NCI-H1092 treated with DMSO at 0.1 percent for 48 hours (cell line): ENCODE results near the gene MXI1.
A peak's percentile ranks its signal among the peaks of the same experiment; 100 is the strongest.

Experiments used
- DNase-seq: peaks from one replicate; lab custom pipeline; 2025; lab: John Stamatoyannopoulos, UW

Gene MXI1

DNA sequence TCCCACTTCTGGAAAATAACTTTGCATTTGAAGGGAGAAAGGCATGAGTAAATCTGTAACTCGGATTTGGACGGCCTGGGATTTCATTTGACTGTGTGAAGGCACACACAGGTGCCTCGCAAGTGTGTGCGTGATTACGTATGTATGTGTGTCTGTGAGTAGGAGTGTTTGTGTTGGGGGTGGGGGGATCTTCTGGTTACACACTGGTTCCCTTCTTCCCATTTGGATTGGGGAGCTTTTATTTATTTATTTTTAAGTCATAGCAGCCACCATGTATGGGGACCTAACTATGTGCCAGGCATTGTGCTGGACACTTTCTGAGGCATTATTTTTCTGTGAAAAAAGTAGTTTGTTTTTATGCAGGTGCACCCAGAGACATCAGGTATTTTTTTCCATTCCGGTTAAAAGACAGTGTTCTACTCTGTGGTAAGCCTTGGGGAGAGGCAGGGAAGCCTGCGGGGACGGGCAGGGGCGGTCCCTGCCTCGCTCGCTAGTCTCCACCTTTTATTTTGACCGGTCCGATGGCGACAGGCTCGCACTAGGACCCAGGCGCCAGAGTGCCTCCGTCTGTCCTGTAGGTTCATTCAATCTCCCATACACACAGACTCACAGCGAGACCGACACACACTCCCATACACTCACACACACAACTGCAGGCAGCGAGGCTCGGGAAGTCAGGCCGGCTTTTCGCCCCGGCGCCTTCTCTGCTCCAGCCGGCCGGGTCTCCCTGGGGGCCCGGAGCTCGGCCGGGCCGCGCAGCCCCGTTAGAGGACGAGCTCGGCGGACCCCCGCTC lies at the start of gene MXI1:
MXI1 (plus strand) TSS at position 595 of the 794 bp plus-strand sequence. CDS start 204 bp downstream, outside the sequence.
- DNase-seq = peak; percentile 3

DNA sequence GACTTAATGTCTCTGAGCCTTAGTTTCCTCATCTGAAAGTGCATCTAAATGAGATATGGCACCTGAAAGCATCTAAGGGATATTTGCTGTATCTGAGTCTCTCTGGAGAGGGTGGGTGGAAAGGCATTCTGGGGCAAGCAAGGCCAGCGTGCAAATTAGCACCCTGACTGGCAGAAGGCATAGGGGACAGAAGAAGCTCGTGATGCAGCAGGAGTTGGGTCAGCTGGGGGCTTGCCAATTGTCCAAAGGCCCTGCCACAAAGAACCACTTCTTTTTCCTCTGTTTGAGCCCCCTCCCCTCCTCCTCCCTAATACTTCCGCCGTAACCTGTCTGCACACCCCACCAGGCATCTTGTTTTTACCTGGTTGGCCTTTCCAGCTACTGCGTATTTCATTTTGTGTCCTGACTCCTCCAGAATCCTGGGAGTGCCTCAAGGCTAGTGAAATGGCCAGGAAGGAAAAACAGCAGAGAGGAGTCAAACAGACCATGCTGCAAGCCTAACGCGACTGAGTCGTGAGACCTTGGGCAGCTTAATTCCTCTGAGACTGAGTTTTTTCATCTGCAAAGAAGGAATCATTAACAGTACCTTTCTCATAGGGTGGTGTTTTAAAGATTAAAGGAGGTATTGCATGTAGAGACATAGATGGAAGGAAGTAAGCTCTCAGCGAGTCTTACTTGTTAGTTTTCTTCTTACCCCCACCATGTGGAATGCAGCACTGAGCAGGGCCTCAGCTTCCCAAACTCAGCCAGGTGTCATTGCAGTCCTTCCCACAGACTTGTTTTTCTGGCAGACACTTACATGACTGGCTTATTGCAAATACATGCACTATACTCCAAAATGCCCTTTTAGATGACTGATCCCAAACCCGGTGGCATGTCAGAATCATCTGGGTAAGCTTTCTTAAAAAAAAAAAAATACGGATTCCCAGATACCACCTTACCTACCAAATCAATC lies 49.1 kb upstream of the MXI1 start:
- no peak for DNase-seq

DNA sequence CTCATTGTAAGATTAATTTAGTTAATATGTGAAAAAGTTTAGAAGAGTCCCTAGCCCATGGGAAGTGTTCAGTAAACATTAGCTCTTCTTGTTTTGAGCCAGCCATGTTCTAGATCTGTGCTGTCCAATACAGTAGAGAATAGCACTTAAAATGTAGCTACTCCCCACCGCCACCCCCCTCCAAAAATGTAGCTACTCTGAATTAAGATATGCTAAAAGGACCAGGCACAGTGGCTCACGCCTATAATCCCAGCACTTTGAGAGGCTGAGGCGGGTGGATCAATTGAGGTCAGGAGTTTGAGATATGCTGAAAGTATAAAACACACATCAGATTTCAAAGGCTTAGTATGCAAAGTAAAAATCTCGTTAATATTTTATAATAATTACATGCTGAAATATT lies 47.3 kb upstream of the MXI1 start:
- no peak for DNase-seq

DNA sequence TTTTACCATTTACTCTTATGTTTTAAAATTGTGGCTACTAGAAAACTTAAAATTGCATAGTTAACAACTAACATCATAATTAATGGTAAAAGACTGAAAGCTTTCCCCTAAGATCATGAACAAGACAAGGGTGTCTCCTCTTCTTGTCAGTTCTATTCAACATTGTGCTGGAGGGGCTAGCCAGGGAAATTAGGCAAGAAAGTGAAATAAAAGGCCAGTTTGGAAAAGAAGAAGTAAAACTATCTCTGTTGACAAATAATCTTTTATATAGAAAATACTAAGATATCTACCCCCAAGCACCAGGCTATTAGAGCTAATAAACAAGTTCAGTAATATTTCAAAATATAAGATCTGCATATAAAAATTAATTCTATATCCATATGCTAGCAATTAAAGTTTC lies 46.9 kb upstream of the MXI1 start:
- DNase-seq = no peak

DNA sequence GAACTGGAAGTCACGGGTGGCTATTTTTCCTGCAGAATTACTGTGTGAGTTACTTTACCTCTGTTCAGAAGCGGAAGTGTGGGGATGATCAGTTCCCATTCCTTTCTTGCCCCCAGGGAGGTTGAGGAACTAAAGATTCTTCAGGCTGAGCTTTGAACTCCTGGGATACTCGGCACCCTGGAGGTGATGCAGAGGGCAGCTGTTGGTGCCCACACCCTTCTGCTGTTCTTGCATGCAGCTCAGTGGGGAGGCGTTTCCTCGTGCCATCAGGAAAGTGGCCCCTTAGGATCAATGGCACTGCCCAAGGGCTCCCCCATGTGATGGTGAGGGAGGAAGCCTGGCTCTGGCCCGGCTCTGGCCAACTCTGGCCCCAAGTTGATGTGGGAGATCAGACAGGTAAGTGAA lies 44.7 kb upstream of the MXI1 start:
- DNase-seq = no peak

DNA sequence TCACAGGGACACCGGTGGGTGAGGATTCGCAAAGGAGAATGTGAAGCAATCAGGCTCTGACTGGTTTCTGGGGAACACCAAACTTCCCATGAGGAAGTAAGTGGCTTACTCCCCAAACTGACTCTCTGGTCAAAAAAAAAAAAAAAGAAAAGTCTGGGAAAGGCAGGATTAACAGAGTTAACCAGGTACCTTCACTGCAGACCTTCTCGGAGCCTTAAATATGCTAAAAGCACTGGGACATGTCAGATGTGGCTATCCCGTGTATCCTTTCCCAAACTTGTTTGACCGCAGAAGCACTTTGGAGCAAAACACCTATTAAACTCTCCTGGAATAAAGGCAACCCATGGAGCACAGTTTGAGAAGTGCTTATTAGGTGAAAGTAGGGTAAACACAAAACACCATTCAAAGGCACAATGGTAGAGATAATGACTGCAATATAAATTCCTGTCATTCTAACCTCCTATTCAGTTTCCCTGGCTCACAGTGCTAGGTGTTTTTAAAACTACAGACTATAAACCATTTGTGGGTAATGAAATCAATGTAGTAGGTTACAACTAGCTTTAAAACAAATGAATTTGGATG lies 44.1 kb upstream of the MXI1 start:
- DNase-seq = peak; percentile 3

DNA sequence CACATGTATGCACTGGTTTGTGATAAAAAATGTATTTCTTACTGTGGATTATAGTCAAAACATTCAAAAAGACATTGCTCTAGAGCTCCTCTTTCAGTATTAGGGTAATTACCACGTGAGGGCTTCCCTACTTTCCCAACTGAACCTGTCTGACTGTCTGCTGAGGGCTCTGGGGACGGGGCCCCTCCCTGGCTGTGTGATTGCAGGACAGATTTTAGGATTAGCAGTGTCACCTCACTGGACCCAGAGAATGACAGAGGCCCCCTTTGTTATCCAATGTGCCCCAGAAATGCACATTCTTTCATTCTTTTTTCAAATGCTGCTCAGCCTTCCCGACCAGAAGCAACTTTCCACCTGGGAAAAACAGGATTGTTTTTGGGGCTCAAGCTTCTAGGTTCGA lies 43.6 kb upstream of the MXI1 start:
- DNase-seq = no peak

DNA sequence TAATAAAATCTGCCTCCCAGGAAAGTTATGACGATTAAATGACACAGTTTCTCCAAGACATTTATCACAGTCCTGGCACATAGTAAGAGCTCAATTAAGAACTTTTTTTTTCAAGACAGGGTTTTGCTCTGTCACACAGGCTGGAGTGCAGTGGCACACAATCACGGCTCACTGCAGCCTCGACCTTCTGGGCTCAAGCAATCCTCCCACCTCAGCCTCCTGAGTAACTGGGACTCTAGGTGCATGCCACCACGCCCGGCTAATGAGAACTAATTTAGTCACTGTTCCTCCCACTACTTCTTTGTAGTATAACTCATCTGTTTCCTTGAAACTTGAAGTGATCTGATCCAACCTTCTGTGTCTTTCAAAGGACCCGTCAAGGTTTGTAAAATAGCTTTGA lies 42.2 kb upstream of the MXI1 start:
- DNase-seq = no peak

DNA sequence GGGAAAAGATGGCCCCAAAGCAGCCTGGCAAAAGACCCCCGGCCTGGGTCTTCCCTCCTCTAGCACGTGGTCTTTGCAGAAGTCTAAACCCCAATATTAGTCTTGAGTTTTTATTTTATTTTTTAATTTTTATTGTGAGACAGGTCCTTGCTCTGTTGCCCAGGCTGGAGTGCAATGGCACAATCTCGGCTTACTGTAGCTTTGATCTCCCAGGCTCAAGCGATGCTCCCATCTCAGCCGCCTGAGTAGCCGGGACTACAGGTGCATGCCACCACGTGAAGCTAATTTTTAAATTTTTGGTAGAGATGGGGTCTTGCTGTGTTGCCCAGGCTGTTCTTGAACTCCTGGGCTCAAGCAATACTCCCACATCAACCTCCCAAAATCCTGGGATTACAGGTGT lies 40.3 kb upstream of the MXI1 start:
- DNase-seq = no peak

DNA sequence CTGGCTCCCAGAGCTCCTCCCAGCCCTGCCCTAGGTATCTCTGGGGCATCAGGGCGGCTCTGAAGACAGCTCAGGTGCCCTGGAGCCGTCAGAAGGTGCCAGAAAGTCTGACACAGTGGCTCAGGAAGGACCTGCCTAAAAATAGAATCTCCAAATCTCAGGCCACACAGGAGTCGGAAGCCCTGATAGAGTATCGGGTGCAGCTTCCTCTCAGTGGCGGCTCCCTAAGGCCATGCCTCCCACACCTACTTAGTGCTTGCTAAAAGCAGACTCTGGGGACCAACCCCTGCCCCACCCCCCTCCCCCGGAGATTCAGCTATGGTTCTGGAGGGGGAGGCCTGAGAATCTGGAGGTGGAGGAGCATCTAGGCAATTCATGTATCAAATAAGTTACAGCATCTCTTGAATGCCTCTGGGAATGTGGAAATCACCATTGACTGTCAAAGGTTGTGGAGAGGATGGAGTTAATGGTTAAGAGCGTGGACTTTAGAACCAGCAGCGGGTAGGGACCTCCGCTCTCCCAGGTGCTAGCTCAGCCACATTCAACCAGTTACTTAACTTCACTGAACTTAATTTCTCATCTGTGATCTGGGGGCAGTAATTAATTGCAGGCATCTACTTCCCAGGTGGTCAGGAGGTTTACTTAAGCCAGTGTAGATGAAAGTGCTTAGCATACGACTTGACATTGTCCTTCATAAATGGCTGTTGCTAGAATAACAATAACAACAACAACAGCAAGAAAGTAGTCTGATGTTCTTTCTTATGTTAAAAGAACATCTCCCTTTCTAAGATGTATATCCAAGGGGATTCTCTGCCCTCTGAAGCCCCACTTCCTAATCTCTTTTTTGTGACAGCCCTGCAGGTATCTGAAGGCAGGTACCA lies 38.6 kb upstream of the MXI1 start:
- DNase-seq = no peak

DNA sequence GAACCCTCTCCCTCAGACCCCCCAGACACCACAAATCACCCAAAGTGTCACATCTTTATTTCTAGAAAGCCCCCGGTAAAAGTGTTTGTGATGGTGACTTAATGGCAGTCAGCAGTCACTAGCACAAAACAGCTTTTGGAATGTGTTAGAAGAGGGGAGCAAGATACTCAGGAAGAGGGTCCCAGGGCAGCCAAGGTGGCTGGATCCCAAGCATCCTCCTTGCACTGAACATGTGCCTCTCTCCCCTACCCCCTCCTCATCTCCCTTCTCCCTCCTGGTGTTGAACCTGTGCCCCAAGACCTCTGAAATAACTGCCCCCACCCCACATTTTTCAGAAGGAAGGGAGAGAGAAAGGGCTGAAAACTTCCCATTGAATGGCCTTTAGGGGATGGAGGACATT lies 37.8 kb upstream of the MXI1 start:
- no peak for DNase-seq

DNA sequence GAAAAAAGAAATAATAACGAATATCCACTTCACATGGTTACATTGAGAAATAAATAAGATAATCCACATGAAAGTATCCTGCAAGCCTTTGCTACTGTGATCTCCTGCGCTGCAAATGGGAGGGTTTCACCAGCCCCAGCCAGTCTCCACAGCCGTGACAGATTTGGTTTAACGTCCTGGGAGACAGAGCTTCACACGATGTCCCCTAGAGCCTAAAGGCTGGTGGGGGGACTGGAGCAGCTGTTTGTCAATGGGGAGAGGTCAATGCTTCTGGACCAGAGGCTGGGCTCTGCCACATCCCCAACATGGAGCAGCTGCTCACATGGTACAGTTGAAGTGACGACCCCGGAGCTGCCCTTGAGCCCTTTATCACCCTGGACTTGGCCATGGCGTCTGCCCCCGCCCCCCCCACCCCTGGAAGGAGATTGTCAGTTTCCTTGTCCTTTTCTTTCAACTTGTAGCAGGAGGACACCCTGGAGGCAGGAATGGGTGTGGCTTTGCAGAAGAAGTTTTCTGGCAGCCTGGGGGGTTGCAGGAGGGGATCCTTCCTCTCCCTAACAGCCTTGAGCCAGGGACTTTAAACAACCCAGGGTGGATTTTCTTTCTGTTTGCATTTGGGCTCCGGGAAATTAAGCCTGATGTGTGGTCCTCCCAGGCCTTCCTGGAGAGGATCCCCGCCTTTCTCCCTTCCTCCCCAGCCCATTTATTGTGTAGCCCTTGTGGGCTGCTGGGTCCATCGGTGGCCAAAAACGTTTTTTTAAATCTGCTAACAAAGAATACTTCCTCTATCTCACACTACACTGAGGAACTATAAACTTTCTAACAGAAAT lies 37.0 kb upstream of the MXI1 start:
- DNase-seq = no peak

DNA sequence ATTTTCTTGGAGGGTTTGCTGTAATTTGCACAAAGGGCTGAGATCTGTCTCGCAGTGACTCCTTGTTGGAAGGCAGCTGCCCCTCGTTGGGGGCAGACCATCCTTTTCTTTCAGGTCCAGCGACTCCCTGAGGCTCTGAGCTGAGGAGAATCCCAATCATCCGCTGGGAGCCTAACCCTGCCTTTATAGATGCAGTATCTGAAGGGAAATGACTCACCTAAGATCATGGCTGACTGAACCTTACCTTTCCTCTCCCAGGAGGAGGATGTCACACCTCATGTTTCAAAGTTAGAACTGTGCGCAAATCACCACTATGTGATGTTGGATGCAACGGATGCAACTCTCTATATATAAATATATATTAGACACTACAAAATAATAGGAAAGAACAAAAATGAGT lies 36.4 kb upstream of the MXI1 start:
- no peak for DNase-seq

DNA sequence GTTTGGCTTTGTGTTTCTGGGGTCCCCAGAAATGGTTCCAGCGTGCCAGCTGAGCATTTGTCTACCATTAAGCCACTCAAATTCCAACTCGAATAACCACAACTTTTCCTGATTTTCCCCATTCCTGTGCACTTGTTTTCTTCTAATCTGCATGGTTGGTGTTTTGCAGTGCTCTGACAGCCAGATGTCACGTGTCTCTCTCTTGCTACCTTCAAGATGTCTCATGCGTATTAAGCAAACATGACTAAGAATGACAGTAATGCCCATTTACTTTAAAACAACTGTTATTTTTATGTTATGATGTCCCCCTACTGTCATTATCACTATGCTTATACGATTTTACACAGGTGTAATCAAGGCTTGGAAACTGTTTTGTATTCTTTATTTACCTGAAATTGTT lies 35.2 kb upstream of the MXI1 start:
- no peak for DNase-seq

DNA sequence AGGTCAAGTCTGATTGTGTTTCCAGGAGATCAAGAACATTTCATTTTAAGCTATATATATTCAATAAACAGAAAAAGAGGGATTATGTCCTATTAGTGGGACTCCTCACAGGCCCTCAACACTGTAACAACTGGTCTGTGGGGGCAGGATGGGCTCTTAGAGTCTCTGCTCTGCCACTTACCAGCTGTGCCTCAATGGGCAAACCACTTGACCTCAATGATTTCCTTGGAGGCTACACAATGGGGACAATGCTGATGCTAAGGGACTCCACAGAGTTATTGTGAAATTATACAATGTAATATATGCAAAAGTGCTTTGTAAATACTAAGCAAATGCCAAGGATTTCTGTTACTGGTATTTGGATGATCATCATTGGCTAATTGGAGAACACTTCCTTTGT lies 33.2 kb upstream of the MXI1 start:
- DNase-seq = peak; percentile 50

DNA sequence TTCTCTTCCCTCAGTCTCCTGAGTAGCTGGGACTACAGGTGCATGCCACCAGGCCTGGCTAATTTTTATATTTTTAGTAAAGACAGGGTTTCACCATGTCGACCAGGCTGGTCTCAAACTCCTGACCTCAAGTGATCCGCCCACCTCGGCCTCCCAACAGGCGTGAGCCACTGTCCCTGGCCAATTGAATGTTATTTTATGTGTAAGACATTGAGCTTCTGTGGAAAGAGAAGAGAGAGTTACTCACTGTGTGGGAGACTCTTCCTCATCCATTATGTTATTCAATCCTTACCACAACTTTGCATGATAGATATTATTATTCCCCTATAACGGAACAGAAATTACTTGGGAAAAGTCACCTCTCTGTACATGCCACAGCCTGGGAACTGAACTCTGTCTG lies 32.6 kb upstream of the MXI1 start:
- DNase-seq = no peak

DNA sequence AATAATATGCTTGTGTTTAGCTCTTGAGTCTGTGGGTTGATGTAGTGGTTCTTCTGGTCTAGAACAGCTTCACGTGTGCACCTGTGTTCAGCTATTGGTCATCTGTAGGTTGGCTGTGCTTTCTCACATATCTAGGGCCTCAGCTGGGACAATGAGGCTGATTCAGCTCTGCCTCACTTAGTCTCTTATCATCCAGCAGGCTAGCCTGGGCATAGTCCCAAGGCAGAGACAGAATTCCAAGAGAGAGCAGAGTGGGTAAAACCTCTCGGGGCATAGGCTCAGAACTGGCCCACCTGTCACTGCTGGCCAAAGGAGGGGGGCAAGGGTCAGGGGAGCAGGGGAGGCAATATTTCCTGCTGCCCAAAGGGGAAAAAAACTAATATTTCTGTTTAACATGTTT lies 32.0 kb upstream of the MXI1 start:
- no peak for DNase-seq

DNA sequence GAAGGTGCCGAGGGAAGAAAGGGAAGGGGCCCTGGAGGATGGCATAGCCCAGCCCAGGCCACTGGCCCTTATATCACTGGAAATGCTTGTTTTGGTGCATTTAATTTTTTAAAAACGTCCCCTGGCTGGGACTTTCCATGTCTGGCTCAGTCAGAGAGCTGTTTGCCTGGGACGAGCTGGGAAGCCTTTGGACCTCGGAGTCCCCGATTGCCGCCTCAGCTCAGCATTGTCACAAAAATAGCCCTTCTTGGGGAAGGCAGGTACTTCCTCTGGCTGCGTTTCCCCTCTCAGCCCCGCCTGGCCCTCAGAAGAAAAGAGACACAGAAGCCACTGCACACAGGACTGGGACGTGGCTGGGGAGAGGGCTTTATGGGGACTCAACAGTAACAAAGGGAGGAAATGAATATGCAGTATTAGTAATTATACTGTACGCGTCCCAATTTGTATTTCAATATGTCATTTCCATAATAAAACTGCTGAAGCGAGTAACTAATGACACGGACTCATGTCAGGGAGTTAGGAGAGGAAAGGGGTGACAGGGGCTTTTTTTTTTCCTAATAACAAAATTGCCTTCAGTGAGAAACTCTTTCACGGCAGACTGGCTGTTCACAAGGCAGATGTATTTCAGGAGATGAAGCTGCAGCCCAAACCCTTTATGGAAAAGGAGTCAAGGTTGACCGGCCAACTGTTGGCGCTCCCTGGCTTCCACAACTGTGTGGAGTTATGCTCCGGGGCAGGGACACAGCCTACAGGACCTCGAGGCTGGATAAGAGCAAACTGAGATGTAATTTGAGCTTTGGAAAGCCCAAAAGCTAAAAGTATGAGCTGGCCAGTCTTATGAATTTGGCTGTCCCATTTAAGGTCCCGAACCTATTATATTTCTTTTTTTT lies 31.0 kb upstream of the MXI1 start:
- DNase-seq = no peak

DNA sequence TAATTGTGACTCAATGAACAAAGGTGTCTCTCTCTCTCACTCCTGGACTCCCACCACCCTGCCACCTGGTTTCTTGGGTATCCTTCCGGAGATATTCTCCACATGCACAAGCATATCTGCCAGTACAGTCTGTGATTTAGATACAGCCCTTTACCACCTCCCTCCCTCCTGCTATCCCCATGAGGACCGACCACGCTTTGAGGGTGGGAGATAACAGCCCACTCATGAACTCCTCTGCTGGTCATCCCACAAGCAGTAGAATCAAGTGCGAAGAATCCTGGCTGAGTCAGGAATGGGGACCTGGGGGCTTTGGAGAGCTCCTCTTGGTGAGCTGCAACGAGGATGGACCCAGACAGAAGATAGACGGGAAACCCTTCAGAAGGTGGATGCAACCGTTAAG lies 28.2 kb upstream of the MXI1 start:
- DNase-seq = no peak

DNA sequence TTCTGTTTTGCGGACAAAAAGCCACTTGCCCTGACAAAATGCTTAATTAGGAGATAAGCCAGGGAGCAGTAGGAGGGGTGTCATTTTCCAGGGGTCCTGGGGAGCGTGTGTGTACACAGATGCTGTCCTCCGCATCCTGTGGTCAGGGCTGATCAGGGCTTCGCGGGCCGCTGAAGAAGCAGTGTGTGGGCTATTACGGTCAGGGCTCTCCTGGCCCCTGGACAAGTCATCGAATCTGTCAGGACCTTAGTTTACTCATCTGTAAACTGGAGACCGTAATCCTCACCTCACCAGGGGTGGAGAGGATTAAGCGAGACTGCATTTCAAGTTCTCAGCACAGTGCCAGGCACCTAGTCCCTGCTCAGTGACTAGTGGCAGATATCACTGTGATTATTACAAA lies 26.0 kb upstream of the MXI1 start:
- no peak for DNase-seq
